ENCODE measurements around the gene PSKH1.

DNA sequence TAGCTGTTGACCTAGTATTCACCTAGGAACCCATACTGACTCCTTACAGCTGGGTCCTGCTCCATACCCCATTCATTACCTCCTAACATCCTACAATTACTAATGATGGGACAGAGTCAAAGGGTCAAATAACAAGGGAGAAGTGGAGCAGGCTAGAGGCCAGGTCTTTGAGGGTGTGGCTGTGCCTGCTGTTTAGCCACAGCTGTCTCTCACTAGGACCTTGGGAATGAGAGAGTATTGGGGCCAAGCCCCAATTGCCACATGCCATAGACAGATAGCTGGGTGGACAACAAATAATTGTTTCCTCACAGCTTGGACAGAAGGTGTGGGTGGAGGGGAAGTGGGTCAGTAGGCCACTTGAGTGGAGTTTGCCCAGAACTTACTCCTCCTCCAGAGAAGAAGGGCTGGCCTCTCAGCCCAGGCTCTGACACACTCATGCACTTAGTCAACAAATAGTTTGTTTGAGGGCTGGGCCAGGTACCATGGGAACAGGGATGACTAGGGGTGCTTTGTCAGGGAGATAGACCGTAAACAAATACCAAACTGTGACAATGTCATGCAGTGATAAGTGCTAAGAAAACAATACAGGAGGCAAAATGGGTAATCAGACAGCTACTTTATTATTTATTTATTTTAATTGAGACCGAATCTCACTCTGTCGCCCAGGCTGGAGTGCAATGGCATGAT, 35.4 kb upstream of the PSKH1 start:
- TF ChIP-seq POLR2AphosphoS5 (IDR thresholded peaks at IDR 0.05), result no peak
- TF ChIP-seq, protein P1, sequence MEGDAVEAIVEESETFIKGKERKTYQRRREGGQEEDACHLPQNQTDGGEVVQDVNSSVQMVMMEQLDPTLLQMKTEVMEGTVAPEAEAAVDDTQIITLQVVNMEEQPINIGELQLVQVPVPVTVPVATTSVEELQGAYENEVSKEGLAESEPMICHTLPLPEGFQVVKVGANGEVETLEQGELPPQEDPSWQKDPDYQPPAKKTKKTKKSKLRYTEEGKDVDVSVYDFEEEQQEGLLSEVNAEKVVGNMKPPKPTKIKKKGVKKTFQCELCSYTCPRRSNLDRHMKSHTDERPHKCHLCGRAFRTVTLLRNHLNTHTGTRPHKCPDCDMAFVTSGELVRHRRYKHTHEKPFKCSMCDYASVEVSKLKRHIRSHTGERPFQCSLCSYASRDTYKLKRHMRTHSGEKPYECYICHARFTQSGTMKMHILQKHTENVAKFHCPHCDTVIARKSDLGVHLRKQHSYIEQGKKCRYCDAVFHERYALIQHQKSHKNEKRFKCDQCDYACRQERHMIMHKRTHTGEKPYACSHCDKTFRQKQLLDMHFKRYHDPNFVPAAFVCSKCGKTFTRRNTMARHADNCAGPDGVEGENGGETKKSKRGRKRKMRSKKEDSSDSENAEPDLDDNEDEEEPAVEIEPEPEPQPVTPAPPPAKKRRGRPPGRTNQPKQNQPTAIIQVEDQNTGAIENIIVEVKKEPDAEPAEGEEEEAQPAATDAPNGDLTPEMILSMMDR (IDR thresholded peaks at IDR 0.05; ENCODE audit: poor library complexity, severe bottlenecking), result no peak
